Measurements from ENCODE around the gene U2AF2. TPM values are rescaled to one million over a fixed set of nuclear protein-coding genes. Genes with fewer than 3 reads are reported as not detected.
A peak's percentile ranks its signal among the peaks of the same experiment; 100 is the strongest.

Gene U2AF2
- total and polyA plus RNA-seq, 2 of the 4 experiments (the other 2 are of a cell fraction) = 120 to 260 TPM

- Histone ChIP-seq H3K9me3 (ENCODE audit: control insufficient read depth, insufficient read depth, low read length) (no peaks in the 10 kb centered on the region), H3K14ac (replicated peaks; ENCODE audit: low read depth, low read length) (no peak overlapping the region), H3K18ac (ENCODE audit: low read depth, low read length) (no peak overlapping the region), H4K20me1 (ENCODE audit: insufficient read depth, low read length) (peaks cover 2% of the 10 kb centered on the region), H2AFZ (replicated peaks; ENCODE audit: low read length, poor library complexity) (peak overlapping the region; percentile 48), H3K23ac (ENCODE audit: low read depth, low read length) (no peak overlapping the region), H3K4me1 (ENCODE audit: control insufficient read depth, insufficient read depth, low read length) (peaks cover 6% of the 10 kb centered on the region), H2BK20ac (ENCODE audit: low read depth, low read length) (no peak overlapping the region), H3K4ac (ENCODE audit: low read depth, low read length) (no peak overlapping the region), H3K27ac (ENCODE audit: insufficient read depth, low read length) (no peak overlapping the region), H3K27me3 (ENCODE audit: control insufficient read depth, insufficient read depth, low read length) (no peaks in the 10 kb centered on the region), H3K56ac (ENCODE audit: extremely low read depth, insufficient read depth, low read length) (no peak overlapping the region), H2BK5ac (ENCODE audit: low read depth, low read length, poor library complexity, severe bottlenecking) (no peak overlapping the region), H3K9ac (ENCODE audit: low read depth, low read length) (0 out of 2 replicates have a peak overlapping the region, but pooled peaks have one; percentile 95), H4K91ac (ENCODE audit: insufficient read depth, low read depth, low read length) (no peak overlapping the region), H2BK15ac (ENCODE audit: low read depth, low read length) (no peak overlapping the region), H2AK9ac (replicated peaks; ENCODE audit: low read depth, low read length, poor library complexity) (peak overlapping the region; percentile 100), H3K4me3 (ENCODE audit: insufficient read depth, low read depth, low read length) (peak overlapping the region; percentile 86; the same call in 1 of the 2 replicates), H2AK5ac (ENCODE audit: low read depth, low read length) (peak overlapping the region; percentile 98; the same call in 1 of the 2 replicates), H3K79me1 (ENCODE audit: low read depth in 1 of 2, low read length in 2 of 2) (peaks cover 18 to 38% of the 10 kb centered on the region in 2 experiments), H3K36me3 (ENCODE audit: control insufficient read depth, insufficient read depth, low read length) (peaks cover 19% of the 10 kb centered on the region), H4K5ac (ENCODE audit: low read depth, low read length) (no peak overlapping the region), H3K9me1 (ENCODE audit: insufficient read depth, low read length) (no peaks in the 10 kb centered on the region), H4K8ac (ENCODE audit: low read depth in 2 of 2, low read length in 2 of 2) (no peak overlapping the region), H2BK120ac (ENCODE audit: low read depth, low read length) (no peak overlapping the region), H3K4me2 (ENCODE audit: low read depth, low read length) (peak overlapping the region; percentile 99; the same call in 1 of the 2 replicates)
- in situ Hi-C loops (cut with MboI; ENCODE audit: low sequenced_read_pairs) (loop anchor here (25.0 kb wide), 4 partner anchors 362 to 1512 kb away; partner anchors contain the start of genes BRSK1, CDC42EP5, CNOT3 and HSPBP1), dilution Hi-C loops (cut with HindIII; ENCODE audit: low sequenced_read_pairs, unreplicated experiment) (no loop called here), intact Hi-C loops (cut with micrococcal nuclease) (no loop called here)
- 98% methylated on average over 6 of the region's 17 CpGs; no CpG with 5 or more reads in 1 of the 2 experiments for WGBS, 2 experiments (ENCODE audit: extremely low coverage in 2 of 2, insufficient read length in 1 of 2)
- DNase-seq (no peak), ATAC-seq (ENCODE audit: low read depth) (no peak)
- CTCF ChIA-PET = no interaction called here
- POLR2A ChIA-PET (ENCODE audit: unreplicated experiment) = interaction anchor here (0.6 kb wide), 1 partner anchor 32 kb away, joined by 12 read pairs; no protein-coding TSS in a partner anchor
- BruUV-seq (replicated peaks) = no TSS peak
- no peak for TF ChIP-seq MXI1 (IDR thresholded peaks at IDR 0.05; ENCODE audit: borderline replicate concordance, low read depth, low read length)
- no peak for TF ChIP-seq SMC3 (IDR thresholded peaks at IDR 0.05; ENCODE audit: low read depth, low read length)
- TF ChIP-seq ELK1 (IDR thresholded peaks at IDR 0.05; ENCODE audit: borderline replicate concordance, low read depth, low read length) = no peak
- no peak for TF ChIP-seq MAZ (IDR thresholded peaks at IDR 0.05; ENCODE audit: borderline replicate concordance, low read depth, low read length)
- no peak for TF ChIP-seq NFE2L2 (IDR thresholded peaks at IDR 0.05; ENCODE audit: low read depth, low read length)
- TF ChIP-seq BHLHE40 (IDR thresholded peaks at IDR 0.05; ENCODE audit: low read depth, low read length) = no peak
- no peak for TF ChIP-seq FOS (IDR thresholded peaks at IDR 0.05; ENCODE audit: low read depth, low read length)
- no peak for TF ChIP-seq MAFK (IDR thresholded peaks at IDR 0.05; ENCODE audit: low read depth, low read length)
- TF ChIP-seq USF2 (IDR thresholded peaks at IDR 0.05; ENCODE audit: low read depth, low read length) = no peak
- no peak for TF ChIP-seq POLR2A (IDR thresholded peaks at IDR 0.05; ENCODE audit: low read depth, low read length)
- TF ChIP-seq RFX5 (IDR thresholded peaks at IDR 0.05; ENCODE audit: low read depth, low read length) = no peak
- no peak for TF ChIP-seq RCOR1 (IDR thresholded peaks at IDR 0.05; ENCODE audit: insufficient replicate concordance, low read length)
- no peak for TF ChIP-seq CHD1 (IDR thresholded peaks at IDR 0.05; ENCODE audit: low read depth, low read length)
- TF ChIP-seq CTCF (conservative IDR thresholded peaks at IDR 0.05; ENCODE audit: low read depth, low read length) = no peak
Measured at GRCh38 chr19:55649268-55650125, 5.3 kb upstream of the U2AF2 start.
